ENCODE measurements around the gene MSI2. TPM values are rescaled to one million over a fixed set of nuclear protein-coding genes. Genes with fewer than 3 reads are reported as not detected.

Gene MSI2
- total and polyA plus RNA-seq, 12 donors = 32.6 to 411 (median 148) TPM

- H3K4me1 ChIP-seq (replicated peaks in 1 of 2) = no peaks in the 10 kb centered on the region
- H3K9me3 ChIP-seq (replicated peaks in 1 of 3) = no peaks in the 10 kb centered on the region
- H3K27me3 ChIP-seq = no peaks in the 10 kb centered on the region
- intact Hi-C loops (cut with DNase I) = no loop called here
- no peak for DNase-seq
- no peaks in the 10 kb centered on the region for H3K36me3 ChIP-seq (replicated peaks in 1 of 2)
- no peak for TF ChIP-seq CTCF (IDR thresholded peaks at IDR 0.05)
- TF ChIP-seq POLR2A (IDR thresholded peaks at IDR 0.05) = no peak
- H3K27ac ChIP-seq = no peak overlapping the region
- WGBS, 4 donors = 87 to 92% (median 90%) methylated on average over 4 of the region's 4 CpGs
- no peak overlapping the region for H3K4me3 ChIP-seq
These were observed 394.2 kb downstream of the MSI2 start for GRCh38 chr17:57650548-57650947.

GRCh38 chr17:57651451-57651850 lies 395.1 kb downstream of the MSI2 start:
- intact Hi-C loops (cut with DNase I) = no loop called here
- TF ChIP-seq POLR2A (IDR thresholded peaks at IDR 0.05) = no peak
- TF ChIP-seq CTCF (IDR thresholded peaks at IDR 0.05) = no peak
- Histone ChIP-seq H3K27ac (peak overlapping the region in 2 of 5 donors; percentile 49 to 58), H3K9me3 (replicated peaks in 1 of 3) (no peaks in the 10 kb centered on the region), H3K36me3 (replicated peaks in 1 of 2) (no peaks in the 10 kb centered on the region), H3K27me3 (no peaks in the 10 kb centered on the region), H3K4me1 (replicated peaks in 1 of 2) (no peaks in the 10 kb centered on the region), H3K4me3 (no peak overlapping the region)
- WGBS, 4 donors = 80 to 93% (median 88%) methylated on average over 3 to 7 of the region's 7 CpGs
- DNase-seq = peak in 2 of 7 donors; percentile 24 to 43

- Histone ChIP-seq H3K9me3 (replicated peaks in 1 of 3) (no peaks in the 10 kb centered on the region), H3K36me3 (replicated peaks in 1 of 2) (no peaks in the 10 kb centered on the region), H3K4me1 (replicated peaks in 1 of 2) (no peaks in the 10 kb centered on the region), H3K4me3 (no peak overlapping the region), H3K27ac (peak overlapping the region in 2 of 5 donors; percentile 49 to 58), H3K27me3 (no peaks in the 10 kb centered on the region)
- DNase-seq = peak in 5 of 7 donors; percentile 37 to 49 (median 45)
- TF ChIP-seq POLR2A (IDR thresholded peaks at IDR 0.05) (no peak), CTCF (IDR thresholded peaks at IDR 0.05) (no peak)
- intact Hi-C loops (cut with DNase I) = no loop called here
- 78 to 86% (median 84%) methylated on average over 4 to 13 of the region's 13 CpGs for WGBS, 4 donors
These were observed 395.7 kb downstream of the MSI2 start for GRCh38 chr17:57651996-57652395.

- no peaks in the 10 kb centered on the region for H3K27me3 ChIP-seq
- intact Hi-C loops (cut with DNase I) = no loop called here
These were observed 396.5 kb downstream of the MSI2 start for GRCh38 chr17:57652811-57653210.

More at GRCh38 chr17:57652811-57653210, 396.5 kb downstream of the MSI2 start:
- no peak for DNase-seq
- H3K9me3 ChIP-seq (replicated peaks in 1 of 3) = no peaks in the 10 kb centered on the region
- peak overlapping the region in 2 of 5 donors; percentile 14 to 49 for H3K27ac ChIP-seq
- TF ChIP-seq CTCF (IDR thresholded peaks at IDR 0.05) = no peak
- TF ChIP-seq POLR2A (IDR thresholded peaks at IDR 0.05) = no peak
- H3K36me3 ChIP-seq (replicated peaks in 1 of 2) = no peaks in the 10 kb centered on the region
- 95 to 100% (median 96%) methylated on average over 3 to 4 of the region's 4 CpGs; no CpG with 5 or more reads in 1 of the 4 donors for WGBS, 4 donors
- no peak overlapping the region for H3K4me3 ChIP-seq
- H3K4me1 ChIP-seq (replicated peaks in 1 of 2) = no peaks in the 10 kb centered on the region

Data from adrenal gland (tissue), 12 donors.